Esophagus squamous epithelium (tissue), 5 donors: ENCODE results near the gene DYRK1A. TPM values are rescaled to one million over a fixed set of nuclear protein-coding genes. Genes with fewer than 3 reads are reported as not detected.

Source experiments
- DNase-seq: peaks from one replicate; lab custom pipeline; 2025; lab: John Stamatoyannopoulos, UW
- H3K27ac ChIP-seq, 4 donors: fragments of 200-600 bp; sonication (generic); one replicate each; pipeline ENCODE4 v1.5.1; 2016 to 2019; ENCODE audit warnings: mild to moderate bottlenecking in 1 of 4
- H3K27me3 ChIP-seq, 4 donors: fragments of 200-600 bp; sonication (generic); 1 replicate in 3 of 4; 2 replicates in 1 of 4; pipeline versions ENCODE4 v1.5.1 to v1.6.0; 2017 to 2021; ENCODE audit warnings: antibody characterized with exemption in 1 of 4
- H3K36me3 ChIP-seq, 3 donors: fragments of 200-600 bp; sonication (generic); one replicate each; pipeline ENCODE4 v1.5.1; 2016 to 2019
- H3K4me1 ChIP-seq, 3 donors: fragments of 200-600 bp; sonication (generic); one replicate each; pipeline ENCODE4 v1.5.1; 2017 to 2019
- H3K4me3 ChIP-seq, 4 donors: fragments of 200-600 bp; sonication (generic); 1 replicate in 3 of 4; 2 replicates in 1 of 4; pipeline ENCODE4 v1.5.1; 2016 to 2019; ENCODE audit warnings: mild to moderate bottlenecking in 2 of 4, moderate library complexity in 1 of 4
- H3K9me3 ChIP-seq, 3 donors: fragments of 200-600 bp; sonication (generic); one replicate each; pipeline ENCODE4 v1.5.1; 2016 to 2019
- CTCF ChIP-seq, 6 experiments: fragments of 450-650 bp in 4 of 6; fragments of 200-600 bp in 2 of 6; sonication (generic) in 2 of 6; IDR thresholded peaks; one replicate each; pipeline ENCODE4 v1.5.1; 2016 to 2019; ENCODE audit warnings: antibody characterized with exemption in 6 of 6, mild to moderate bottlenecking in 4 of 6, moderate library complexity in 4 of 6
- POLR2A ChIP-seq, 4 donors: fragments of 450-650 bp; IDR thresholded peaks; one replicate each; pipeline ENCODE4 v1.6.1; 2017; ENCODE audit warnings: antibody characterized with exemption in 4 of 4, mild to moderate bottlenecking in 4 of 4, moderate library complexity in 3 of 4
- WGBS, 2 donors: methylation state at CpG; one replicate each; pipeline ENCODE4 v1.1.5; 2018; 5-methylcytosine and 5-hydroxymethylcytosine counted together
- intact Hi-C: fragments of 100-400 bp; cut with DNase I; formaldehyde crosslinking; loops from one replicate; pipeline ENCODE4 v1.15.0; 2022
- total RNA-seq, 4 donors: library from RNA; depleted of rRNA; stranded (reverse); fragments of >200 nt; gene quantifications; one replicate each; pipeline ENCODE4 v1.1.0, GENCODE V29; 2016
- donor health status: DM: yes; HTN: yes; CAD: no.

Gene DYRK1A
- total RNA-seq, 4 donors from 2014 or later = 37.8 to 61.0 (median 45.4) TPM

- Histone ChIP-seq H3K9me3 (no peaks in the 10 kb centered on the region), H3K27ac (peak overlapping the region in 1 of 4 donors; percentile 26), H3K4me3 (no peak overlapping the region), H3K36me3 (peaks cover 0 to 15% (median 0%) of the 10 kb centered on the region in 3 donors), H3K27me3 (no peaks in the 10 kb centered on the region), H3K4me1 (peaks cover 9 to 97% (median 52%) of the 10 kb centered on the region in 3 donors)
- intact Hi-C loops = no loop called here
- TF ChIP-seq POLR2A (IDR thresholded peaks at IDR 0.05) (no peak), CTCF (IDR thresholded peaks at IDR 0.05) (no peak)
- DNase-seq = no peak
- WGBS, 2 donors = 54 to 82% methylated on average over 2 of the region's 2 CpGs
Measured at GRCh38 chr21:37454869-37455503, 88.4 kb downstream of the DYRK1A start.

GRCh38 chr21:37455504-37455911, 88.9 kb downstream of the DYRK1A start:
- Histone ChIP-seq H3K4me1 (peaks cover 9 to 97% (median 54%) of the 10 kb centered on the region in 3 donors), H3K4me3 (no peak overlapping the region), H3K9me3 (no peaks in the 10 kb centered on the region), H3K36me3 (peaks cover 0 to 15% (median 0%) of the 10 kb centered on the region in 3 donors), H3K27ac (peak overlapping the region in 2 of 4 donors; percentile 26 to 29), H3K27me3 (no peaks in the 10 kb centered on the region)
- no peak for DNase-seq
- 49 to 56% methylated on average over 7 of the region's 7 CpGs for WGBS, 2 donors
- intact Hi-C loops = no loop called here
- no peak for TF ChIP-seq CTCF (IDR thresholded peaks at IDR 0.05)
- no peak for TF ChIP-seq POLR2A (IDR thresholded peaks at IDR 0.05)

GRCh38 chr21:37458669-37459276, 92.2 kb downstream of the DYRK1A start:
- Histone ChIP-seq H3K4me3 (no peak overlapping the region), H3K4me1 (peaks cover 3 to 98% (median 55%) of the 10 kb centered on the region in 3 donors), H3K27ac (no peak overlapping the region), H3K9me3 (no peaks in the 10 kb centered on the region), H3K36me3 (peaks cover 0 to 15% (median 0%) of the 10 kb centered on the region in 3 donors), H3K27me3 (no peaks in the 10 kb centered on the region)
- no peak for TF ChIP-seq CTCF (IDR thresholded peaks at IDR 0.05)
- TF ChIP-seq POLR2A (IDR thresholded peaks at IDR 0.05) = no peak
- intact Hi-C loops = no loop called here
- 33 to 52% methylated on average over 7 of the region's 7 CpGs for whole genome bisulfite sequencing, 2 donors
- no peak for DNase-seq

- Histone ChIP-seq H3K4me3 (no peak overlapping the region), H3K36me3 (peaks cover 0 to 15% (median 0%) of the 10 kb centered on the region in 3 donors), H3K4me1 (peaks cover 3 to 100% (median 56%) of the 10 kb centered on the region in 3 donors), H3K27ac (no peak overlapping the region), H3K9me3 (no peaks in the 10 kb centered on the region), H3K27me3 (no peaks in the 10 kb centered on the region)
- TF ChIP-seq CTCF (IDR thresholded peaks at IDR 0.05) = no peak
- no peak for TF ChIP-seq POLR2A (IDR thresholded peaks at IDR 0.05)
- DNase-seq = no peak
- 33 to 41% methylated on average over 4 of the region's 4 CpGs for WGBS, 2 donors
- intact Hi-C loops = no loop called here
Measured at GRCh38 chr21:37459575-37459974, 93.0 kb downstream of the DYRK1A start.

- no peak for TF ChIP-seq CTCF (IDR thresholded peaks at IDR 0.05)
- TF ChIP-seq POLR2A (IDR thresholded peaks at IDR 0.05) = no peak
- no peaks in the 10 kb centered on the region for H3K9me3 ChIP-seq
- DNase-seq = no peak
- no peak overlapping the region for H3K27ac ChIP-seq
- no peak overlapping the region for H3K4me3 ChIP-seq
- intact Hi-C loops = no loop called here
- H3K27me3 ChIP-seq = no peaks in the 10 kb centered on the region
- 81 to 85% methylated on average over 7 of the region's 7 CpGs for WGBS, 2 donors
- peaks cover 0 to 15% (median 0%) of the 10 kb centered on the region in 3 donors for H3K36me3 ChIP-seq
- H3K4me1 ChIP-seq = peaks cover 3 to 99% (median 55%) of the 10 kb centered on the region in 3 donors
Measured at GRCh38 chr21:37460196-37460595, 93.6 kb downstream of the DYRK1A start.
